Measurements from ENCODE around the gene TMEM139.

- no peak for TF ChIP-seq CTCF (conservative IDR thresholded peaks at IDR 0.05; ENCODE audit: low read depth, low read length)
- no peak for TF ChIP-seq EZH2 (IDR thresholded peaks at IDR 0.05; ENCODE audit: borderline replicate concordance, low read depth, low read length, poor library complexity, severe bottlenecking)
These were observed 1.4 kb upstream of the TMEM139 start for GRCh38 chr7:143283381-143283780.

Data from A673 (cell line).